NCI-H345 treated with DMSO at 0.1 percent for 48 hours (cell line): Measurements from ENCODE around the gene TUBGCP2.

Experiments used
- DNase-seq: peaks from one replicate; lab custom pipeline; 2025; ENCODE audit not compliant: unreplicated experiment; lab: John Stamatoyannopoulos, UW

TUBGCP2 gene

DNA sequence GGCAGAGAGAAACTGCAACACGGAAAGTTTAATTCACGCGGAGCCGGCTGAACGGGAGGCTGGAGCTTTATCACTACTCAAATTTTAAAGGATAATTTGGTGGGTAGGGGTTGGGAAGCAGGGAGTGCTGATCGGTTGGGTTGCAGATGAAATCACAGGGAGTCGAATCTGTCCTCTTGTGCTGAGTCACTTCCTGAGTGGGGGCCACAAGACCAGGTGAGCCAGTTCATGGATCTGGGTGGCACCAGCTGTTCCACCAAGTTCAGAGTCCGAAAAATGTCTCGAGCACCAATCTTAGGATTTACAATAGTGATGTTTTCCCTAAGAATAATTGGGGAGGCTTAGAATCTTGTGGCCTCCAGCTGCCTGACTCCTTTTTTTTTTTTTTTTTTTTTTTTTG, 34.9 kb upstream of the TUBGCP2 start:
- DNase-seq = no peak

DNA sequence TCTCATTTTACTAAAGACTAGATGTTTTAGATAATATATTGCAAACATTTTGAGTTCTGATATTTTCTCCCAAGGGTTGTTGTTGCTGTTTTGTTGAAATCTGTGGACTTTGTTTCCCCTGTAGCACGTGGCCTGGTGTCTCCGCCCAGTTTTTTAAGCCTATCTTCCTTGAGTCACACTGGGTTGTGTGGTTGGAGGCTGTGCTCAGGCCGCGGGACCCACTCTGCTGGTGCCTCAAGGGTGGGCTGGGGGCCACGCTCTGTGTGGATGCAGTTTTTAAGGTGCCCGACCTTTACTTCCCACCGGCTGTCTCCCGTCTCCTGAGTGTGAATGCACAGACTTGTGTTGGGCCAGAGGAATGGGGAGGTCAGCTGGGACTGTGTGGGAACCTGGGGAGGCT, 34.3 kb upstream of the TUBGCP2 start:
- no peak for DNase-seq

- DNase-seq = no peak
Measured at GRCh38 chr10:133341983-133342382, 33.3 kb upstream of the TUBGCP2 start.

GRCh38 chr10:133339708-133340380, 31.2 kb upstream of the TUBGCP2 start:
- no peak for DNase-seq

DNA sequence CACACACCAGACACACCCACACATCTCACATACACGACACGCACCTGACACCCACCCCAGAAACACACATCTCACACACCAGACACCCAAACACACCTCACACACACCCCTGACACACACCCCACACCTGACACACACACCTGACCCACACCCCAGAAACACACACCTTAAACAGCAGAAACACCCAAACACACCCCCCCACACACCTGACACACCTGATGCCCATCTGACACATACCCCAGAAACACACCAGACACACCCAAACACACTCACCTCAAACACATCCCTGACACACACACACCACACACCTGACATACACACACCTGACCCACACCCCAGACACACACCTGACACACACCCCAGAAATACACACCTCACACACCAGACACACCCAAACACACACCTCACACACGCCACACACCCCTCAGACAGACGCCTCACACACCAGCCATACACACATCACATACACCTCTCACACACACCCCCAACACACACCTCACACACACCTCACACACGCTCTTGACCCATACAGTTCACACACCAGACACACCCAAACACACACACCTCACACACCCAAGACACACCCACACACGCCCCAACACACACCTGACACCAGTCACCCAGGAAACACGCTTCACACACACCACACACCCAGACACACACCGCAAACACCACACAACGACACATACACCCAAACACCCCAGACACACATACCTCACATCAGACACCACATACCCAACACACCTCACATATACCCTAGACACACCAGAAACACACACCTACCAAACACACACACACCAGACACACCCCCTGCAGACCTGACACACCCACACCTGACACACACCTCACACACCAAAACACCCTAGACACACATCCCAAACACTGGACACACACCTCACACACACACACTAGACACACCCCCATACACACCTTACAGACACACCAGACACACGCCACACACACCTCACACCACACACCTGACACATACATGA, 29.7 kb upstream of the TUBGCP2 start:
- no peak for DNase-seq

- no peak for DNase-seq
Measured at GRCh38 chr10:133337370-133337725, 28.7 kb upstream of the TUBGCP2 start.

- DNase-seq = no peak
Measured at GRCh38 chr10:133336577-133337369, 28.1 kb upstream of the TUBGCP2 start, which contains the start of gene CALY. TSS of gene CALY (minus strand) at chr10:133336896. CDS start at chr10:133328989, 7,907 bp downstream.

- DNase-seq = no peak
Measured at GRCh38 chr10:133336118-133336576, 27.5 kb upstream of the TUBGCP2 start.

- no peak for DNase-seq
Measured at GRCh38 chr10:133335246-133336117, 26.8 kb upstream of the TUBGCP2 start.

DNA sequence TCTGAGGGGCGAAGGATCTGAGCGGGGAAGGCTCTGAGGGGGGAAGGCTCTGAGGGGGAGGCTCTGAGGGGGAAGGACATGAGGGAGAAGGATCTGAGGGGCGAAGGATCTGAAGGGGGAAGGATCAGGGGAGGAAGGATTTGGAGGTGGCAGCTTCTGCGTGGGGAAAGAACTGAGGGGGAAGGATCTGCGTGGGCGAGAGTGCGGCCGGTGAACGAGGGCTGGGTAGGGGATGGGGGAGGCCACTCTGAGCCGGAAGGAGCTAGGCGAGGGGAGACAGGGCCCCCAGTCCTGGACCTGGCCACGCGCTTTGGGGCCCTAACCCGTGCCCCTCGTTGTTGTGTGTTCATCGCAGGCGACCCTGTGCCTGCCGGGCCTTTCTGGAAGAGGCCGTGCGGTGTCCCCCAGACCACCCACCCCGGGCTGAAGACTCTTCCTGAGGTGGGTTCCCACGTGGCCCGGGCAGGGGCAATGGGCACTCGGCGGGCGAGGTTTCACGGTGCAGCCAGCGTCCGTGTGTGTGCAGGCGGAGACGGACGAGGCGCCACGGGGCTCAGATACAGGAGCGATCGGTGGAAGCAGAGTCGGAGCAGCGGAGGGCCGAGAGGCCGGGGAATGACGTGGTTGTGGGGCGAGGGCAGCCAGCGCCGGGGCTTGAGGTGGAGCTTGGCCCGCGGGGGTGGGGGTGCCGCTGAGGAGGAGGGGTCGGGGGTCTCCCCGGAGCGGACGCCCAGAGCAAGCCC, 26.0 kb upstream of the TUBGCP2 start:
- DNase-seq = no peak

GRCh38 chr10:133332936-133333699, 24.4 kb upstream of the TUBGCP2 start:
- no peak for DNase-seq

- peak; percentile 61 for DNase-seq
Measured at GRCh38 chr10:133329491-133330202, 21.0 kb upstream of the TUBGCP2 start.

DNA sequence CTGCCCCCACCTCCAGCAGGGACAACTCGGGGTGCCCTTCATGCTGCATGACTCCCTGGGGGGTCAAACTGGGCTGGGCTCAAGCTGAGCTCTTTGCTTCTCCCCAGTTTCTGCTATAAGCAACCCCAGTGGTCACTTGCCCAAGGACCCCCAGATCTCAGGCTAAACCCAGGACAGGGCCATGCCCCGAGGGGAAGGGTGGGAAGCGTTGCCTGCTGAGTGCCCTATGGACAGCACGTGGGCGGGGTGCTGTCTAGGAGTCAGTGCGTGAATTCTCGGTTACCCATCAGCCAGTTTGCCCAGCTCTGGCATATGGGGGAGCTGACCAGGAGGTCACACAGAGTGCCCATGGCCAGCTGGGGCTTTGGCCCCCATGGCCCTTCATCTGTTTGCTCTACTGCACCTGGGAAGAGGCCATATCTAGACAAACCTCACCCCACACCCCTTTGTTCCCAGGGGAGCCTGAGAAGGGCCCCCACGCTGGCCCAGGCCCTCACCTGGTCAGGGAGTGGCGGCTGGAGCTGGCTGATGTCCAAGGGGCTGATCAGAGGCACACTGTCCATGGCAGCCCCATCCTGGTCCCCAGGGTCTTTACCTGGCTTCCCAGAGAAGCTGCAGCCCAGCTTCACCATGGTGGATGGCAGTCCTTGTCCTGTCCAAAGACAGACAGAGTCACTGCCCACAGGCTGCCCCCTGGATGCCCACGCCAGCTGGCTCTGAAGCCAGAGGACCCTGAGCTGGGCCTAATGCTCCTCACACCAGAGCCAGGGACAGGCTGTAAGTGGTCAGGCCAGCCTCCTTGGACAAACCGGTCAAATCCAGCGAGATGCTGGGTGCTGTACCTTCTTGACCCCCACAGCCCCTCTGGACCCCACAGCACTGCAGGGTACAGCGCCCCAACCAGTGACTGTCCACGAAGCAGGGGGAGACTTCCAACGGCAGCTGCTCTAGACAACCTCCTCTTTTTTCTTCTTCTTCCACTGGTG, 20.0 kb upstream of the TUBGCP2 start:
- DNase-seq = no peak

DNA sequence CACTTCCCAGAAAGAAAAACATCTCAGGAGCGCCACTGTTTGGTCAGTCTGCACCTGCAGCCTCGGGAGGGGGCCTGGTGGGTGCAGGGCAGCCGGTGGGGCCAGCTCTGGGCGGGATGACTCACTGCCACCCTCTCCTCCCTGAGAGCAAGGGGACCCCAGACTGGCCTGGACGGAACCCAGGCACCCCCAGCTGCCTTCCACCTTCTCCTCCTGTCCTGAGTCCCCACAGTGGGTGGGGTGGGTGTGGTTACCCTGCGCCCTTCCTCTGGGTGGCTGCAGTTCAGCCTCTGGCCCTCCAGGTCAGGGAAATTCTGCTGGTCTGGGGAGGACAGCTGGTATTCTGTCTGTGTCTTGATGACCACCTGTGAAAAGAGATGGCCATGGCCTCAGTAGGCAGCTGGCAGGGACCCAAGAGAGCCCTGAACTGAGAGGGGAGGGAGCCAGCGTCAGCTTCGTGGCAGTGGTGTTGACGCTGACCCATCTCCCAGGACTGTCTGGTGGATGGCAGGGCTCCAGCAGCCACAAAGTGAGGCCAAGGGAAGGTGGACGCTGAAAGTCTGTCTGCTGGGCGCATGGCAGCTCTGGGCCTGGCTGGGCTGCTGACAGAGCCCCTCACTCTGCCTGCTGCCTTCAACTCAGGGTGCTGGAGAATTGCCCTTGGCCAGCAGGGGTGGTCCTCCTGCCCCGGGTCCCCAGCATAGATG, 19.1 kb upstream of the TUBGCP2 start:
- no peak for DNase-seq

- DNase-seq = no peak
Measured at GRCh38 chr10:133326745-133327650, 18.3 kb upstream of the TUBGCP2 start.

- no peak for DNase-seq
Measured at GRCh38 chr10:133326223-133326551, 17.5 kb upstream of the TUBGCP2 start.
